ENCODE data around the gene ALDH9A1. TPM values are rescaled to one million over a fixed set of nuclear protein-coding genes. Genes with fewer than 3 reads are reported as not detected.

ALDH9A1 gene
- total RNA-seq, 1 experiment from 2014 or later = 124 TPM

GRCh38 chr1:165635823-165636222 lies 62.5 kb downstream of the ALDH9A1 start:
- no peaks in the 10 kb centered on the region; the same call in none of the 2 replicates for H3K36me3 ChIP-seq
- DNase-seq = no peak
- H3K27me3 ChIP-seq = no peaks in the 10 kb centered on the region
- H3K9me3 ChIP-seq = no peaks in the 10 kb centered on the region
- no peak overlapping the region for H3K4me3 ChIP-seq

- Histone ChIP-seq H3K4me3 (no peak overlapping the region), H3K9me3 (no peaks in the 10 kb centered on the region), H3K36me3 (no peaks in the 10 kb centered on the region; the same call in none of the 2 replicates), H3K27me3 (no peaks in the 10 kb centered on the region)
- DNase-seq = no peak
Observed at GRCh38 chr1:165635329-165635728, 63.0 kb downstream of the ALDH9A1 start.

GRCh38 chr1:165634154-165634921 lies 64.0 kb downstream of the ALDH9A1 start:
- no peak for DNase-seq
- Histone ChIP-seq H3K36me3 (no peaks in the 10 kb centered on the region), H3K27me3 (no peaks in the 10 kb centered on the region), H3K9me3 (no peaks in the 10 kb centered on the region), H3K4me3 (no peak overlapping the region)

- no peaks in the 10 kb centered on the region for H3K27me3 ChIP-seq
- no peak for DNase-seq
- no peaks in the 10 kb centered on the region for H3K36me3 ChIP-seq
- H3K9me3 ChIP-seq = no peaks in the 10 kb centered on the region
- no peak overlapping the region for H3K4me3 ChIP-seq
Observed at GRCh38 chr1:165633614-165634013, 64.7 kb downstream of the ALDH9A1 start.

- H3K27me3 ChIP-seq = no peaks in the 10 kb centered on the region
- DNase-seq = no peak
- no peaks in the 10 kb centered on the region for H3K9me3 ChIP-seq
- H3K36me3 ChIP-seq = no peaks in the 10 kb centered on the region
- H3K4me3 ChIP-seq = peak overlapping the region; percentile 81
Observed at GRCh38 chr1:165632491-165632890, 65.9 kb downstream of the ALDH9A1 start.

- H3K36me3 ChIP-seq = no peaks in the 10 kb centered on the region
- no peak for DNase-seq
- H3K9me3 ChIP-seq = no peaks in the 10 kb centered on the region
- H3K4me3 ChIP-seq = peak overlapping the region; percentile 81
- H3K27me3 ChIP-seq = no peaks in the 10 kb centered on the region
Observed at GRCh38 chr1:165632152-165632469, 66.3 kb downstream of the ALDH9A1 start.

GRCh38 chr1:165631342-165632151 lies 66.8 kb downstream of the ALDH9A1 start:
- Histone ChIP-seq H3K4me3 (peak overlapping the region; percentile 81), H3K36me3 (no peaks in the 10 kb centered on the region)
- peak; percentile 80 for DNase-seq

GRCh38 chr1:165630629-165631341 lies 67.6 kb downstream of the ALDH9A1 start, which contains the start of gene MGST3:
Gene MGST3 (plus strand): TSS chr1:165631234. CDS start chr1:165649848, 18,614 bp downstream.
- H3K27me3 ChIP-seq = no peaks in the 10 kb centered on the region
- peak within 1 kb of the TSS; percentile 81 for H3K4me3 ChIP-seq
- DNase-seq = peak; percentile 96
- H3K9me3 ChIP-seq = no peaks in the 10 kb centered on the region
- no peaks in the 10 kb centered on the region for H3K36me3 ChIP-seq

More at GRCh38 chr1:165631342-165632151, 66.8 kb downstream of the ALDH9A1 start:
- Histone ChIP-seq H3K27me3 (no peaks in the 10 kb centered on the region), H3K9me3 (no peaks in the 10 kb centered on the region)

- H3K4me3 ChIP-seq = peak overlapping the region; percentile 81
- H3K9me3 ChIP-seq = no peaks in the 10 kb centered on the region
- H3K36me3 ChIP-seq = no peaks in the 10 kb centered on the region
- no peak for DNase-seq
- no peaks in the 10 kb centered on the region for H3K27me3 ChIP-seq
Observed at GRCh38 chr1:165629848-165630628, 68.3 kb downstream of the ALDH9A1 start.

- Histone ChIP-seq H3K9me3 (no peaks in the 10 kb centered on the region), H3K36me3 (no peaks in the 10 kb centered on the region), H3K4me3 (no peak overlapping the region), H3K27me3 (no peaks in the 10 kb centered on the region)
- no peak for DNase-seq
Observed at GRCh38 chr1:165629151-165629550, 69.2 kb downstream of the ALDH9A1 start.

- no peak for DNase-seq
- H3K4me3 ChIP-seq = no peak overlapping the region
- H3K9me3 ChIP-seq = no peaks in the 10 kb centered on the region
- H3K27me3 ChIP-seq = no peaks in the 10 kb centered on the region
- H3K36me3 ChIP-seq = no peaks in the 10 kb centered on the region
Observed at GRCh38 chr1:165628147-165628822, 70.1 kb downstream of the ALDH9A1 start.

- no peaks in the 10 kb centered on the region for H3K9me3 ChIP-seq
- DNase-seq = no peak
- H3K4me3 ChIP-seq = no peak overlapping the region
- peaks cover 2% of the 10 kb centered on the region; the same call in 1 of the 2 replicates for H3K27me3 ChIP-seq
- no peaks in the 10 kb centered on the region for H3K36me3 ChIP-seq
Observed at GRCh38 chr1:165624441-165624840, 73.9 kb downstream of the ALDH9A1 start.

- Histone ChIP-seq H3K4me3 (no peak overlapping the region), H3K9me3 (no peaks in the 10 kb centered on the region), H3K36me3 (no peaks in the 10 kb centered on the region), H3K27me3 (peaks cover 2% of the 10 kb centered on the region; the same call in 1 of the 2 replicates)
- DNase-seq = no peak
Observed at GRCh38 chr1:165623624-165624023, 74.7 kb downstream of the ALDH9A1 start.

- DNase-seq = no peak
- no peaks in the 10 kb centered on the region for H3K9me3 ChIP-seq
Observed at GRCh38 chr1:165619647-165620151, 78.7 kb downstream of the ALDH9A1 start.

GRCh38 chr1:165616987-165617546 lies 81.3 kb downstream of the ALDH9A1 start:
- Histone ChIP-seq H3K9me3 (0 out of 2 replicates have a peak, but pooled peaks cover 3% of the 10 kb centered on the region), H3K4me3 (no peak overlapping the region), H3K36me3 (no peaks in the 10 kb centered on the region), H3K27me3 (peaks cover 10% of the 10 kb centered on the region)
- no peak for DNase-seq

More at GRCh38 chr1:165619647-165620151, 78.7 kb downstream of the ALDH9A1 start:
- Histone ChIP-seq H3K27me3 (peaks cover 2% of the 10 kb centered on the region; the same call in 1 of the 2 replicates), H3K4me3 (no peak overlapping the region), H3K36me3 (no peaks in the 10 kb centered on the region)

All from MG63 (cell line).